ENCODE data around the gene KCNH2. TPM values are rescaled to one million over a fixed set of nuclear protein-coding genes. Genes with fewer than 3 reads are reported as not detected.

Gene KCNH2
- total RNA-seq, 2 experiments from 2014 or later, result 0.48 to 0.54 TPM

DNA sequence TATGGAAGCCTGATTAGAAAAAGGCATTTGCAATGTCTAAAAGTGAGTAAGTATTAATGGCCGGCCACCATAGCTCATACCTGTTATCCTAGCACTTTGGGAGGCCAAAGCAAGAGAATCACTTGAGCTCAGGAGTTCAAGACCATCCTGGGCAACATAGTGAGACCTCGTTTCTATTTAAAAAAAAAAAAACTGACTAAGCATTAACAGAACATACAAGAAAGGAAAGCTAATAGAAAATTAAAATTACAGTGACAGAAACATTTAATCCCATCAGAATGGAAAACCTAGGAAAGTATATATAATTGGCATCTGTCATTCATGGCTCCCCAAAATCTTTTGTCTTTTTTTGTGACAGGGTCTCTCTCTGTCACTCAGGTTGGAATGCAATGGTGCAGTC, 69.9 kb downstream of the KCNH2 start:
- Mint-ChIP-seq H3K4me3 (no peak overlapping the region), H3K4me1 (peaks cover 13% of the 10 kb centered on the region), H3K36me3 (ENCODE audit: low read depth) (no peaks in the 10 kb centered on the region), H3K9me3 (ENCODE audit: low read depth) (no peaks in the 10 kb centered on the region), H3K27ac (no peak overlapping the region), H3K27me3 (peaks cover 13% of the 10 kb centered on the region)
- no peak for ATAC-seq
- no peak for DNase-seq
- intact Hi-C loops (cut with DNase I, micrococcal nuclease), result no loop called here
- ChIA-PET CTCF (interaction anchor here (0.5 to 1.4 kb wide), 6 partner anchors 9 to 1358 kb away, joined by 3 to 5 read pairs (median 3); no protein-coding TSS in a partner anchor), POLR2A (no interaction called here)

DNA sequence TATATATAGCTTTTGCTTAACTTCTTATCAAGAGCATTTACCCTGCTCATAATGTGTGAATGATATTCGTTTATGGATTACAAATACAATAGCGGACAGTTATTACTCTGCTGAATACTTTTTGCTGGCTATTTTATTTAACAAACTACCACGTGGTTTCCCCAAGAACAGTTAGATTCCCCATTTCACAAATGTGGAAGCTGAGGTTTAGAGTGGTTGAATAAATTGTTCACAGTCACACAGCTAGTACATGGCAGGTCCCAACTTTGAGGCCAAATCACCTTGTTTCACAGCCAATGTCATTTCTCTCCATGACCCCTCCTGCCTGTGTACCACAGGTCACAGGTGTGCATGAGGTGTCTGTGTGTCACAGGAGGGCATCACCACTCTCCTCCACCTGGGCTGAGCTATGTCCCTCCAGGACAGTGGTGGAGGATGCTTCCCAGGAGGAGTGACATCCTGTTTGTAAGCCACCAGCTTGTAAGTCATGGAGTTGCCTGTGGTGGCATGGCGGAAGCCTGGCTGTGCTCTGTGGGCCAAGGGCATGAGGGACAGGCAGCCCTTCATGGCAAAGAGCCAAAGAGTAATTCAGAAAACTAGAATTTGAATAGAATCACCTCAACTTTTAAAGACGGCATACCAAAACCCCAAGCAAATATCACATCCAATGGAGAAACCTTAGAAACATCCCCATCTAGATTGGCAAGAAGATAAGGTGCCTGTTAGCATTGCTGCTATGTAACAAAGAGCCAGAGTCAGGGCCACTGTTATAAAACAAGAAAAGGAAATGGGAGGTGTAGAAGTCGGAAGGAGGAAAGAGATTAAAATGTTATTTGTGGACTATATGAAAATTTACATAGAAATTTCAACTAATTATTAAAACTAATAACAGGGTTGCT, 73.9 kb downstream of the KCNH2 start:
- H3K4me1 Mint-ChIP-seq, result peaks cover 9% of the 10 kb centered on the region
- no peak overlapping the region for H3K27ac Mint-ChIP-seq
- H3K9me3 Mint-ChIP-seq (ENCODE audit: low read depth), result no peaks in the 10 kb centered on the region
- no peaks in the 10 kb centered on the region for H3K36me3 Mint-ChIP-seq (ENCODE audit: low read depth)
- ChIA-PET POLR2A (no interaction called here), CTCF (interaction anchor here (0.8 to 6.9 kb wide), 4 partner anchors 16 to 81 kb away, joined by 3 to 47 read pairs (median 4); no protein-coding TSS in a partner anchor)
- ATAC-seq (no peak), DNase-seq (no peak)
- intact Hi-C loops (cut with DNase I, micrococcal nuclease), result no loop called here
- peaks cover 19% of the 10 kb centered on the region for H3K27me3 Mint-ChIP-seq
- no peak overlapping the region for H3K4me3 Mint-ChIP-seq

DNA sequence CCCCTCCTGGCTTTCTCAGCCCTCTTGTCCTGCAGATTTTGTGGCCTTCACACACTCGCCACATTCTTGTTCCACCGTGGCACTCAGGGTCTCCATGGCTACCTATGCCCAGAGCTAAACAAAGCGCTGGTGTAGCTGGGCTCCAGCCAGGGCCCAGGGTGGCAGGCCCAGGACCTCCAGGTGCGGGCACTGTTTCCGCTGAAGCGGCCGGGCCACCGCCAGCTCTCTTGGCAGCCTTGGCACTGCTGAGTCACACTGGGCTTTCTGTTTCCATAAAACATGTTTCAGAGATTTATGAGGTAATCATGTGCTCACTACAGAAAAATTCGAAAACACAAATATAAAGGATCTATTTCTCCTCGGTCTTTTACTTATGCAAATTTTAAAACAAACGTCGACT, 74.5 kb downstream of the KCNH2 start:
- ATAC-seq, result peak; percentile 51
- CTCF ChIA-PET, result interaction anchor here (0.8 to 6.9 kb wide), 4 partner anchors 17 to 82 kb away, joined by 3 to 47 read pairs (median 4); no protein-coding TSS in a partner anchor
- peaks cover 20% of the 10 kb centered on the region for H3K27me3 Mint-ChIP-seq

DNA sequence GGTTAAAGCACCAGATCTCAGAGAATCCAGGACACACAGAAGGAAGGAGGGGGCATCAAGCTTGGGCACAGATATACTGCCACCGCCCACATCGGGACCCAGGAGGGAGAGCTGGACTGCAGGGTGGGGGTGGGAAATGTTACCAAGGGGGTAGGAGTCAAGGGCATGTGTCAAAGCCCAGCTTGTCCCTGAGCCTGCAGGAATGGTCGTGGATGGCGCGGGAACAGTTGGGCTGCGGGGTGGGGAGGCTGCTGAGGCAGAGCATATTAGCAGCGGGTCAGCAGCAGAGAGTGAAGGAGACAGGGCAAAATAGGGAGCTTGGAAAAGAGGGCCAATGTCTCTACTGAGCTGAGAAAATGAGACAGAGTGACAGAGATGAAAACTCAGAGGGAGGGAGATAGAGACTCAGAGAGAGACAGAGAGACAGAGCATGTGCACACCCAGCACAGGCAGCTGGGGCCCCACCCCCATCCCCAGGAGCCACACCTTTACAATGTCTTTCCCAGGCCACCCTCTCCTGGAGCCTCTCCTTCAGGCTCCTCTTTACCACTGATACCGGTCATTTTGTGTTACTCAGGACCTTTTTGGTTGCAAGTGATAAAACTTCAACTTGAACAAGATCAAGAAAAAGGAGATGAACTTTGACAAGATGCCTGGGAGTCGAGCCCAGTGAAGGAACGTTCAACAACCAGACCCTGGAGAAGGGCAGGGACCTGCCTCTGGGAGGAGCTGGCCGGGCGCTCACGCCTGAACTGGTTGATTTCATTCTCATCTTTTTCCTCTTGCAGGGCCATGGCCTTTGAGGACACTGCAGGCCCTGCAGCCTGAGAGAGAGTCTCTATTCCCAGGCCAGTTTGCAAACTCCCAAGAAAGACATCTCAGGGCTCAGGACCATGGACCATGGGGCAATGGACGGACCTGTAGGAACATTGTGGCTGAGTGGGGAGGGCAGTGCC, 75.8 kb downstream of the KCNH2 start:
- Mint-ChIP-seq H3K36me3 (ENCODE audit: low read depth) (no peaks in the 10 kb centered on the region), H3K4me3 (no peak overlapping the region), H3K4me1 (peaks cover 16% of the 10 kb centered on the region), H3K27ac (no peak overlapping the region), H3K9me3 (ENCODE audit: low read depth) (no peaks in the 10 kb centered on the region), H3K27me3 (peaks cover 25% of the 10 kb centered on the region)
- DNase-seq, result no peak
- ATAC-seq, result no peak
- intact Hi-C loops (cut with DNase I, micrococcal nuclease), result no loop called here
- ChIA-PET POLR2A (no interaction called here), CTCF (interaction anchor here (0.6 to 6.9 kb wide), 7 partner anchors 9 to 383 kb away, joined by 3 to 47 read pairs (median 4); no protein-coding TSS in a partner anchor)

More for the DNA sequence above, 74.5 kb downstream of the KCNH2 start:
- intact Hi-C loops (cut with DNase I, micrococcal nuclease), result no loop called here
- no peaks in the 10 kb centered on the region for H3K36me3 Mint-ChIP-seq (ENCODE audit: low read depth)
- H3K27ac Mint-ChIP-seq, result no peak overlapping the region
- H3K9me3 Mint-ChIP-seq (ENCODE audit: low read depth), result no peaks in the 10 kb centered on the region
- POLR2A ChIA-PET, result no interaction called here
- no peak overlapping the region for H3K4me3 Mint-ChIP-seq
- peaks cover 5% of the 10 kb centered on the region for H3K4me1 Mint-ChIP-seq
- peak; percentile 54 for DNase-seq

DNA sequence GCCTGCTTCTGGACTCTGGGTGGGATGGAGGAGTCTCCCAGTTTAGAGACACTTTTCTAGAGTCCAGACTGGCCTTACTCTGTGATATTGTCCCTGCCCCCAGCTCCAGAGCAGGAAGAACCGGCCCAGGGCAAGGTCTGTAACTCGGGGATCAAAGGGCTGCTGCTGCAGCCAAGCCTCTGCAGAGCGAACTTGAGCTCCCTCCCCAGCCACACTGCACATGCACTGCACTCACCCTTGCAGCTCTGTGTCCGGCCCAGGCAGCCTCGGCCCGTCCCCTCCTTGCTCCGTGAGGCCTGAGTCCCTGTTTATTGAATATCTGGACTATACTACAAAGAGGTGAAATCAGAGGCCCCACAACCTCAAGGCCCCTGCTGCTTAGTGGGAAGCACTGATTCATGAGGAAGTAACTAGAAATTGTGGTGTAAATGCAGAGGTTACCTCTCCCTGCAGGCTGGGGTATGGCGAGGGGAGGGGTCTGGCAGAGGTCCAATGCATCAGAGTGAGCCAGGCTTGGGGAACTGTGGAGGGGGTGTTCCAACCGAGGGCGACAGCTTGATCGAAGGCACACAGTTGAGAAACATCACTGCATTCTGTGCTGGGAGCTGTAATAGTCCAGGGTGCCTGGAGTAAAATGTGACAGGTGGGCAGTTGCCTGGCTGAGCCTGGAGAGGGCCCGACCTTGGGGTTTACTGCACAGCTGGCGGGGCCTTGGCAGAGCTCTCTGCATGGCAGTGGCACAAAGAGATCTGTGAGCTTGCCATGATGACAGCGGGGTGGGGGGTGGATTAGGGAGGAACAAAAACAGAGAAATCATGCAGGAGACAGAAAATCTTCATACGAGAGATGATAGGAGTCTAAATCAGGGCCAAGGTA, 76.7 kb downstream of the KCNH2 start:
- Mint-ChIP-seq H3K36me3 (ENCODE audit: low read depth) (no peaks in the 10 kb centered on the region), H3K4me3 (no peak overlapping the region), H3K9me3 (ENCODE audit: low read depth) (no peaks in the 10 kb centered on the region)

DNA sequence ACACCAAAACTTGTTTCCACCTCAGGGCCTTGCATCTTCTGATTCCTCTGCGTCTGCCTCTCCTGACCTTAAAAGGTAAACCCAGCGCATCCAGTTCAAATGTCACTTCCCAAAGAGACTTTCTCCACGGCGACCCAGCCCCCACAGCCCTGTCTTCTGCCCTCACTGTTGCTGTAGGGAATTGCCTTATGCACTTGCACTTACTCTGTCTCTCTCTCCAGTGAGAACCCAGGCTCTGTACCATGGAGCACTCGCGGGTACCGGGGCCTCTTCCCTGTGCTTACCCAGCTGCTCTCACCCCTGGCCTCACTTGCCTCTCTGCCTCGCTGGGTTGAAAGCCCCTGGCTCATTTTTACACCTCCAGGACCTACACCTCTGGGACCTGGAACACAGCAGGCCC, 77.4 kb downstream of the KCNH2 start:
- intact Hi-C loops (cut with DNase I, micrococcal nuclease), result no loop called here

More for the DNA sequence above, 76.7 kb downstream of the KCNH2 start:
- no peak for ATAC-seq
- intact Hi-C loops (cut with DNase I, micrococcal nuclease), result no loop called here
- peaks cover 16% of the 10 kb centered on the region for H3K4me1 Mint-ChIP-seq
- no peak overlapping the region for H3K27ac Mint-ChIP-seq
- peaks cover 31% of the 10 kb centered on the region for H3K27me3 Mint-ChIP-seq
- POLR2A ChIA-PET, result no interaction called here
- CTCF ChIA-PET, result interaction anchor here (0.5 to 6.9 kb wide), 8 partner anchors 10 to 87 kb away, joined by 3 to 47 read pairs (median 4); no protein-coding TSS in a partner anchor
- DNase-seq, result no peak

DNA sequence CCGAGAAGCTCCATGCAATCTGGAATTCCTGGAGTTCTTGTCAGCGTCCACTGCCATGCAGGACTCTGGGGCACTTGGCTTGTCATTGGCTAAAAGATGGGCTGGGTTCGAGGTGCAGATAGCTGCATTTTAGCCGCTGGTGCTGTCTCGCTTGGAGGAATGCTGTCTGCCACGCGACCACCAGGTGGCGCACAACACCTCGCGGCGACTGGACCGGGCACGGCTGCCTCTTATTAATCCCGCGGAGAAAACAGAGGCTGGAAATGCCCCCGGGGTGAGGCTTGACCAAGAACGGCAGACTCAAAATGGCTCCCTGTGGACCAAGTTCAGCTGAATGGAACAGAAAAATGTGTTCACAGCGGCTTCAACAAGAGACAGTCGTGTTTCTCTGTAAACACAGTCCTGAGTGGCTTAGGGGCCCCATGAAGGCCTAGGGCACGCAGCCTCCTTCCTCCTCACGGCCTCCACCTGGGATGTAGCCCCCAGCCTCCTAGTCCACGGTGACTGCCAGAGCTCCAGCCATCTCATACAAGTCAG, 79.6 kb downstream of the KCNH2 start:
- Mint-ChIP-seq H3K4me1 (peaks cover 12% of the 10 kb centered on the region), H3K27me3 (peaks cover 31% of the 10 kb centered on the region), H3K36me3 (ENCODE audit: low read depth) (no peaks in the 10 kb centered on the region), H3K4me3 (no peak overlapping the region), H3K9me3 (ENCODE audit: low read depth) (peaks cover 4% of the 10 kb centered on the region), H3K27ac (peak overlapping the region; percentile 15)
- ChIA-PET POLR2A (no interaction called here), CTCF (interaction anchor here (0.5 to 6.9 kb wide), 40 partner anchors 9 to 1679 kb away, joined by 3 to 47 read pairs (median 4); no protein-coding TSS in a partner anchor)
- intact Hi-C loops (cut with DNase I, micrococcal nuclease), result loop anchor here (1.0 to 5.0 kb wide), 3 partner anchors 90 to 214 kb away; no protein-coding TSS in a partner anchor
- DNase-seq, result peak; percentile 89
- peak; percentile 86 for ATAC-seq

More for the DNA sequence above, 77.4 kb downstream of the KCNH2 start:
- Mint-ChIP-seq H3K36me3 (ENCODE audit: low read depth) (no peaks in the 10 kb centered on the region), H3K9me3 (ENCODE audit: low read depth) (no peaks in the 10 kb centered on the region), H3K27ac (no peak overlapping the region), H3K4me3 (no peak overlapping the region), H3K4me1 (peaks cover 16% of the 10 kb centered on the region), H3K27me3 (peaks cover 33% of the 10 kb centered on the region)
- DNase-seq (no peak), ATAC-seq (no peak)
- ChIA-PET CTCF (interaction anchor here (0.5 to 6.9 kb wide), 5 partner anchors 19 to 86 kb away, joined by 3 to 47 read pairs (median 4); no protein-coding TSS in a partner anchor), POLR2A (no interaction called here)

DNA sequence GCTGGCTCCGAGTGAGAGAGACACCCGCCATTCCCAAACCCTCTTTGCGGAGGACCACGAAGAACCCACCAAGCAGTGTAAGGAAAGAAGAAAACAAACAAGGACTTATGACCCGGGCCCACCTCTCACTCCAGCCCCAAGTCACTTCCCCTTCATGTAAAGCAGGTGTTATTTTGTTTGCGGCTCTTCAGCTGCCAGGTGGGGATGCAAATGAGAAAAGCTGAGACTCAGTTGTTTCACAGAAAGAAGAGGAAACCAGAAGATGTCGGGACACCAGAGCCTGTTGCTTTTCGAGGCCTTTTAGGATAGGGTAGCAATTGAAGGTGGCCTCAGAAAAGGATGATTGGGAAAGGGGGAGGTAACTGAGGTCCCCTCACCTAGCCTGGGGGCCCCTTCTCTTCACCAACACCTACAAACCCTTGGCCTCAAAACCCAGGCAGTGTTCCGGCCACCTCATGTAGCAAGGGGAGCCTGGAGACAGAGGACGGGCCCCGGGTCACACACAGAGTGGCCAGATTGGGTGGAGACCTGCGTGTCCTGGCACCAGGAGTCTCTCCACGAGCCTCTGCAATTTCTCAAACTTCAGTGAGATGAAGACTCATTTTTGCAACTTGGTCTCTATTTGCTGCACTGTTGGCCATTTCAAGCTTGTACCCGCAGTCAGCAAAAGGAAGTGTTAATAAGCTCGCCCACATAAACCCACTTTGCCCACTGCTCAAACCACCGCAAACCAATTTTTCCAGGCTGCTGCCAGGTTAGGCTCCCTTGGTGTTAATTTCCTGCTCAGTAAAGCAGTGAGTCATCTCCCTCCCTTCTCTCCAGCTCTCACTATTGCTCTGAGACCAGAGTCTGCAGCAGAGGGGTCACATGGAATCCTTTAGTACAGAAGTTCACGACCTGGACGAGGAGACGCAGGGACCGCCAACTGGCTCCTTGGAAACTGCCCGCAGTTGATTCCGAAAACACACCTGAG, 80.3 kb downstream of the KCNH2 start:
- DNase-seq (peak; percentile 51), ATAC-seq (peak; percentile 72)
- Mint-ChIP-seq H3K9me3 (ENCODE audit: low read depth) (peaks cover 4% of the 10 kb centered on the region), H3K36me3 (ENCODE audit: low read depth) (no peaks in the 10 kb centered on the region), H3K27me3 (peaks cover 31% of the 10 kb centered on the region), H3K4me3 (no peak overlapping the region), H3K4me1 (peaks cover 11% of the 10 kb centered on the region), H3K27ac (peak overlapping the region; percentile 15)
- CTCF ChIA-PET, result interaction anchor here (0.5 to 6.9 kb wide), 39 partner anchors 9 to 1678 kb away, joined by 3 to 47 read pairs (median 4); no protein-coding TSS in a partner anchor
- POLR2A ChIA-PET, result no interaction called here
- intact Hi-C loops (cut with DNase I, micrococcal nuclease), result loop anchor here (1.0 to 5.0 kb wide), 3 partner anchors 91 to 215 kb away; no protein-coding TSS in a partner anchor

DNA sequence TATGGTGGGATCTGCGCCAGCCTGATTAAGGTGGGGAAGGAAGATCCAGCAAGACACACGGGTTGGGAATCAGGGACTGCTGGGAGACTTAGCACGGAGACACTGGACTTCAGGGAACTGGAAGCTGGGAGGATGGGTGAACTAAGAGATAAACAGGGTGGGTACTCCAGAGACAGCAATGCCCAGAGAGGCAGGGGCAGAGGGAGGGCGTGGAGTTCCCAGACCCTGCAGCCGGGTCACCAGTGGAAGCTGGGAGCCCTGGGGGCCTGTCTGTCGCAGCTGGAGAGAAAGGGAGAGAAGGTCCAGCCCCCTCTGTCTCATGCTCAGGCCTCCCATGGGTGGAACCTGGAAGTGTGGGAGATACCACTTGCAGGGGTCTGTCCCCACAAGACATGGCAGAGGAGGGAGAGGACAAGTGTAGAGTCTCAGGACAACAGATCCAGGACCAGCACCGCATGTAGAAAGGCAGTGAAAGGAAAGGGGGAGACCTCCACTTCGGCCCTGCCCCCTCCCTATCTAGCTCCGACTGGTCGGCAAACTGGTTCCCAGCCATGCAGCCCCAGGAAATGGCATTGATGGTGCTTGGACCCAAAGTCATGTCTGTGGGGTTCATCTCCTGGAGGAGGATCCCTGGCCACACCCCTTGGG, 81.4 kb downstream of the KCNH2 start:
- H3K4me3 Mint-ChIP-seq, result no peak overlapping the region
- intact Hi-C loops (cut with DNase I, micrococcal nuclease), result loop anchor here in 1 of 2 experiments (5.0 kb wide), 1 partner anchor 216 kb away; no protein-coding TSS in a partner anchor
- ATAC-seq (no peak), DNase-seq (no peak)
- H3K36me3 Mint-ChIP-seq (ENCODE audit: low read depth), result no peaks in the 10 kb centered on the region
- ChIA-PET CTCF (interaction anchor here (0.6 to 1.7 kb wide), 4 partner anchors 21 to 347 kb away, joined by 3 to 5 read pairs (median 3); no protein-coding TSS in a partner anchor), POLR2A (no interaction called here)
- H3K9me3 Mint-ChIP-seq (ENCODE audit: low read depth), result peaks cover 4% of the 10 kb centered on the region
- H3K27ac Mint-ChIP-seq, result no peak overlapping the region
- peaks cover 29% of the 10 kb centered on the region for H3K27me3 Mint-ChIP-seq
- H3K4me1 Mint-ChIP-seq, result peaks cover 11% of the 10 kb centered on the region
